ENCODE data around the gene MAFG. TPM values are rescaled to one million over a fixed set of nuclear protein-coding genes. Genes with fewer than 3 reads are reported as not detected.

Gene MAFG
- total RNA-seq, 1 experiment from 2014 or later = 49.7 TPM

GRCh38 chr17:81907219-81908145 is 20.1 kb downstream of the MAFG start:
- BruUV-seq (replicated peaks) = no TSS peak
- ChIA-PET CTCF (no interaction called here), POLR2A (ENCODE audit: low non-redundant PET) (no interaction called here)
- no peak overlapping the region for H3K4me3 ChIP-seq (ENCODE audit: low read depth, low read length, poor library complexity, severe bottlenecking)
- no peak for DNase-seq (ENCODE audit: low spot score)
- intact Hi-C loops (cut with micrococcal nuclease; ENCODE audit: unreplicated experiment) = no loop called here
- peaks cover 31% of the 10 kb centered on the region for H3K36me3 ChIP-seq (ENCODE audit: insufficient read depth, low read length, poor library complexity, severe bottlenecking)
- TF ChIP-seq CTCF (conservative IDR thresholded peaks at IDR 0.05; ENCODE audit: low read depth, low read length) (no peak), EZH2 (IDR thresholded peaks at IDR 0.05; ENCODE audit: borderline replicate concordance, low read depth, low read length, poor library complexity, severe bottlenecking) (no peak)
- no peaks in the 10 kb centered on the region for H3K9me3 ChIP-seq (ENCODE audit: low read depth, low read length, poor library complexity, severe bottlenecking)
- peaks cover 5% of the 10 kb centered on the region for H3K4me1 ChIP-seq (ENCODE audit: insufficient read depth, low read length, poor library complexity, severe bottlenecking)
- no peaks in the 10 kb centered on the region for H3K27me3 ChIP-seq (replicated peaks; ENCODE audit: insufficient read depth, low read depth, low read length, poor library complexity)
- H3K27ac ChIP-seq (ENCODE audit: low read depth, low read length, poor library complexity, severe bottlenecking) = no peak overlapping the region

GRCh38 chr17:81906476-81907218 is 20.9 kb downstream of the MAFG start:
- CTCF ChIA-PET = no interaction called here
- BruUV-seq (replicated peaks) = no TSS peak
- peaks cover 30% of the 10 kb centered on the region for H3K36me3 ChIP-seq (ENCODE audit: insufficient read depth, low read length, poor library complexity, severe bottlenecking)
- DNase-seq (ENCODE audit: low spot score) = no peak
- peaks cover 9% of the 10 kb centered on the region for H3K4me1 ChIP-seq (ENCODE audit: insufficient read depth, low read length, poor library complexity, severe bottlenecking)
- no peak for TF ChIP-seq EZH2 (IDR thresholded peaks at IDR 0.05; ENCODE audit: borderline replicate concordance, low read depth, low read length, poor library complexity, severe bottlenecking)
- TF ChIP-seq CTCF (conservative IDR thresholded peaks at IDR 0.05; ENCODE audit: low read depth, low read length) = peak; percentile 29; the same call in 1 of the 2 replicates
- POLR2A ChIA-PET (ENCODE audit: low non-redundant PET) = no interaction called here
- no peak overlapping the region for H3K4me3 ChIP-seq (ENCODE audit: low read depth, low read length, poor library complexity, severe bottlenecking)
- H3K27me3 ChIP-seq (replicated peaks; ENCODE audit: insufficient read depth, low read depth, low read length, poor library complexity) = no peaks in the 10 kb centered on the region
- intact Hi-C loops (cut with micrococcal nuclease; ENCODE audit: unreplicated experiment) = no loop called here
- no peaks in the 10 kb centered on the region for H3K9me3 ChIP-seq (ENCODE audit: low read depth, low read length, poor library complexity, severe bottlenecking)
- H3K27ac ChIP-seq (ENCODE audit: low read depth, low read length, poor library complexity, severe bottlenecking) = no peak overlapping the region

GRCh38 chr17:81905993-81906392 is 21.5 kb downstream of the MAFG start:
- DNase-seq (ENCODE audit: low spot score) = no peak
- intact Hi-C loops (cut with micrococcal nuclease; ENCODE audit: unreplicated experiment) = no loop called here
- no peak overlapping the region for H3K27ac ChIP-seq (ENCODE audit: low read depth, low read length, poor library complexity, severe bottlenecking)
- POLR2A ChIA-PET (ENCODE audit: low non-redundant PET) = no interaction called here
- no TSS peak for BruUV-seq (replicated peaks)
- peaks cover 10% of the 10 kb centered on the region for H3K4me1 ChIP-seq (ENCODE audit: insufficient read depth, low read length, poor library complexity, severe bottlenecking)
- H3K27me3 ChIP-seq (replicated peaks; ENCODE audit: insufficient read depth, low read depth, low read length, poor library complexity) = no peaks in the 10 kb centered on the region
- H3K9me3 ChIP-seq (ENCODE audit: low read depth, low read length, poor library complexity, severe bottlenecking) = no peaks in the 10 kb centered on the region
- TF ChIP-seq CTCF (conservative IDR thresholded peaks at IDR 0.05; ENCODE audit: low read depth, low read length) (no peak), EZH2 (IDR thresholded peaks at IDR 0.05; ENCODE audit: borderline replicate concordance, low read depth, low read length, poor library complexity, severe bottlenecking) (no peak)
- peaks cover 30% of the 10 kb centered on the region for H3K36me3 ChIP-seq (ENCODE audit: insufficient read depth, low read length, poor library complexity, severe bottlenecking)
- H3K4me3 ChIP-seq (ENCODE audit: low read depth, low read length, poor library complexity, severe bottlenecking) = no peak overlapping the region
- CTCF ChIA-PET = no interaction called here
